ENCODE results near the gene IGDCC3.

The IGDCC3 gene

DNA sequence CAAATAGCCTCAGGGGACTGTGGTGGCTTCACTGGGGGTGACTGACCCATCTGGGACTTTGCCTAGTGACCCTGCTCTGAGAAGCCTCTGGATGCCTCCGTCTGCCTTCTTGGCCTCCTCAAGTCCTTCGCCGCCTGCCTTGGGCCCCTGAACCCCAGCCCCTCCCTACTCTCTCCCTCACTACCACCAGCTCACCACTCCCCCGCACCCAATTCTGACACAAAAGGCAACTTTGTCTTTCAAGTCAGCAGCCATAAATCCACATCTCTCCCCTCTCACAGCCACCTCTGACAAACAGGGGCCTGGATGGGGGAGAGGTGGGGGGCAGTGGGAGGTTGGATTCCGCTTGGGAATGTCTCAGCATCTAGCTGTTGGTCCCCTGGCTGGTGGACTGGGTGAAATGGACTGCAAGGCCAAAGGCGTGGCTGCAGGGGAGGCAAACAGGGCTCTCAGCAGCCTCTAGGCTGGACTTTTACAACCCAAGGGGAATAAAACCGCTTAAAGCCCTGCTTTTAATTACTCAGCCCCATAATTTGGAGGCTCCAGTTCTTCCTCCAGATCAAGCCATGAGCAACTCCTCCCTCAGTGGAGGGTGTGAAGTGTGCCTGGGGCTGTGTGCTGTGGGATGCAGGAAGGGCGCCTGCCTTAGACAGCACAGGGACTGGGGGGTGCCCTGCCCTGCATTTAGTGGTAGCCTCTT, 33.4 kb downstream of the IGDCC3 start:
- Histone ChIP-seq H3K27me3 (ENCODE audit: low read length) (no peaks in the 10 kb centered on the region), H2AFZ (ENCODE audit: low read depth, low read length, severe bottlenecking) (no peak overlapping the region), H3K79me2 (ENCODE audit: insufficient read depth, low read length) (no peaks in the 10 kb centered on the region), H4K20me1 (ENCODE audit: low read depth, low read length) (no peaks in the 10 kb centered on the region), H3F3A (ENCODE audit: insufficient read depth) (no peaks in the 10 kb centered on the region), H3K36me3 (ENCODE audit: low read length) (no peaks in the 10 kb centered on the region), H3K4me2 (ENCODE audit: low read depth, low read length, poor library complexity, severe bottlenecking) (no peak overlapping the region), H3K9me2 (replicated peaks; ENCODE audit: insufficient read depth, low read length) (no peaks in the 10 kb centered on the region), H3K9me3 (ENCODE audit: insufficient read depth, low read length) (no peaks in the 10 kb centered on the region), H3K27ac (ENCODE audit: low read depth, low read length) (no peak overlapping the region), H3K9ac (ENCODE audit: low read length) (no peak overlapping the region), H3K4me3 (ENCODE audit: insufficient read depth, low read length, poor library complexity, severe bottlenecking) (no peak overlapping the region)
- TF ChIP-seq EZH2phosphoT487 (conservative IDR thresholded peaks at IDR 0.05; ENCODE audit: low read length): no peak
- TF ChIP-seq, protein P1, sequence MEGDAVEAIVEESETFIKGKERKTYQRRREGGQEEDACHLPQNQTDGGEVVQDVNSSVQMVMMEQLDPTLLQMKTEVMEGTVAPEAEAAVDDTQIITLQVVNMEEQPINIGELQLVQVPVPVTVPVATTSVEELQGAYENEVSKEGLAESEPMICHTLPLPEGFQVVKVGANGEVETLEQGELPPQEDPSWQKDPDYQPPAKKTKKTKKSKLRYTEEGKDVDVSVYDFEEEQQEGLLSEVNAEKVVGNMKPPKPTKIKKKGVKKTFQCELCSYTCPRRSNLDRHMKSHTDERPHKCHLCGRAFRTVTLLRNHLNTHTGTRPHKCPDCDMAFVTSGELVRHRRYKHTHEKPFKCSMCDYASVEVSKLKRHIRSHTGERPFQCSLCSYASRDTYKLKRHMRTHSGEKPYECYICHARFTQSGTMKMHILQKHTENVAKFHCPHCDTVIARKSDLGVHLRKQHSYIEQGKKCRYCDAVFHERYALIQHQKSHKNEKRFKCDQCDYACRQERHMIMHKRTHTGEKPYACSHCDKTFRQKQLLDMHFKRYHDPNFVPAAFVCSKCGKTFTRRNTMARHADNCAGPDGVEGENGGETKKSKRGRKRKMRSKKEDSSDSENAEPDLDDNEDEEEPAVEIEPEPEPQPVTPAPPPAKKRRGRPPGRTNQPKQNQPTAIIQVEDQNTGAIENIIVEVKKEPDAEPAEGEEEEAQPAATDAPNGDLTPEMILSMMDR (IDR thresholded peaks at IDR 0.05; ENCODE audit: insufficient read depth, low read length, poor library complexity, severe bottlenecking): no peak

DNA sequence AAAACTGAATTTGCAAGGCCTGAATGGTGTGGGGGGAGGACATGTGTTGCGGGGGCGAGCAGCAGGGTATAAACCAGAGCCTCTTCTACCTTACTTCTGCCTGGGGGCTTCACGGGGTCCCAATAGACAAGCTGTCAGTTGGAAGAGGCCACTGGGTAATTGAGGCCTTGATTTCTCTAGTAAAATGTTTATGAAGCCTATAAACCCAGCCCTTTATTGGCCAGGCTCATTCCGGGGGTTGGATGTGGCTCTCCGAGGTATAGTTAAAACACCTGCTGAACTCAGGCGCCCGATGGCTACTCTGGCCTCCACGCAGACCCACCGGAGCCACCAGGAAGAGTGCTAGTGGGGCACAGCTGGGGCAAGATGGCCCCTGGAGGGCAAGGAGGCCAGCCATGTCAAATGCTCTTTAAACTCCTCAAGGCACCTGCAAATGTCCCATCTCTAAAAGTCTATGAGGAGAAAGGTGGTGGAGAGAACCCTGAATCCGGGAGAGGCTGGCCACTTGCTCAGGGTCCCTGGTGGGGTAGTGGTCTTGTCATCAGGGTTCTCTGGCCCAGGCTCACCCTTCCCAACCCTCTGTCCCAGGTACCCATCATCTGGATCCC, 34.3 kb downstream of the IGDCC3 start:
- Histone ChIP-seq H3K4me3 (ENCODE audit: insufficient read depth, low read length, poor library complexity, severe bottlenecking) (no peak overlapping the region), H3K9ac (ENCODE audit: low read length) (no peak overlapping the region), H3K9me3 (ENCODE audit: insufficient read depth, low read length) (no peaks in the 10 kb centered on the region), H4K20me1 (ENCODE audit: low read depth, low read length) (no peaks in the 10 kb centered on the region), H3K27ac (ENCODE audit: low read depth, low read length) (no peak overlapping the region), H3F3A (ENCODE audit: insufficient read depth) (no peaks in the 10 kb centered on the region), H3K4me2 (ENCODE audit: low read depth, low read length, poor library complexity, severe bottlenecking) (no peak overlapping the region), H3K36me3 (ENCODE audit: low read length) (no peaks in the 10 kb centered on the region), H2AFZ (ENCODE audit: low read depth, low read length, severe bottlenecking) (no peak overlapping the region), H3K27me3 (ENCODE audit: low read length) (no peaks in the 10 kb centered on the region), H3K9me2 (replicated peaks; ENCODE audit: insufficient read depth, low read length) (no peaks in the 10 kb centered on the region), H3K79me2 (ENCODE audit: insufficient read depth, low read length) (no peaks in the 10 kb centered on the region)
- TF ChIP-seq, protein P1 (IDR thresholded peaks at IDR 0.05; ENCODE audit: insufficient read depth, low read length, poor library complexity, severe bottlenecking): no peak
- TF ChIP-seq EZH2phosphoT487 (conservative IDR thresholded peaks at IDR 0.05; ENCODE audit: low read length): no peak

DNA sequence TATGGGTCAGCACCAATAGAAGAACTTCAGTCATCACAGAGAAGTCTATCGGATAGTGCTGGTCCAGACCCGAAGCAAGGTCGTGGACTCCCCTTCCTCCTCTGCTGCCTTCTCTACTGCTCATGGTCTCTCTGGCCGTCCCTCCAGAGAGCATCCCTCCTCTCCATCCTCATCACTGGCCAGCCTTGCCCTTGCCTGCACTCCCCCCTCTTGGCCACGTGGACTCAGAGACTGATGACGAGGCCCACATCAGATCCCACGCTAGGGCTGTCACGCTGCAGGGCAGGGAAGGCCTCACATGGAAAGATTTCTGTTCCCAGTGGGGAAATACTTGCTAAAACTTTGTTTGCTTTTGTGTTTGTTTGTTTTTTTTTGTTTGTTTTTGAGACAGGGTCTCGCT, 35.3 kb downstream of the IGDCC3 start:
- Histone ChIP-seq H3K4me2 (ENCODE audit: low read depth, low read length, poor library complexity, severe bottlenecking) (no peak overlapping the region), H3F3A (ENCODE audit: insufficient read depth) (no peaks in the 10 kb centered on the region)
- no peak for TF ChIP-seq EZH2phosphoT487 (conservative IDR thresholded peaks at IDR 0.05; ENCODE audit: low read length)
- TF ChIP-seq, protein P1 (IDR thresholded peaks at IDR 0.05; ENCODE audit: insufficient read depth, low read length, poor library complexity, severe bottlenecking): no peak

More for the DNA sequence above, 35.3 kb downstream of the IGDCC3 start:
- Histone ChIP-seq H2AFZ (ENCODE audit: low read depth, low read length, severe bottlenecking) (no peak overlapping the region), H3K9me3 (ENCODE audit: insufficient read depth, low read length) (no peaks in the 10 kb centered on the region), H3K36me3 (ENCODE audit: low read length) (no peaks in the 10 kb centered on the region), H3K4me3 (ENCODE audit: insufficient read depth, low read length, poor library complexity, severe bottlenecking) (no peak overlapping the region), H4K20me1 (ENCODE audit: low read depth, low read length) (no peaks in the 10 kb centered on the region), H3K27ac (ENCODE audit: low read depth, low read length) (no peak overlapping the region), H3K79me2 (ENCODE audit: insufficient read depth, low read length) (no peaks in the 10 kb centered on the region), H3K27me3 (ENCODE audit: low read length) (no peaks in the 10 kb centered on the region), H3K9me2 (replicated peaks; ENCODE audit: insufficient read depth, low read length) (no peaks in the 10 kb centered on the region), H3K9ac (ENCODE audit: low read length) (no peak overlapping the region)
